Neural cell (in vitro differentiated cells): Measurements from ENCODE around the gene KIAA0586. TPM values are rescaled to one million over a fixed set of nuclear protein-coding genes. Genes with fewer than 3 reads are reported as not detected.
"Not testable (repeated sequence)": the region's sequence is repeated elsewhere in the genome, so short reads cannot be mapped to it uniquely, and the experiment has no call there.

Source experiments
- H2AFZ ChIP-seq: fragments of 200-600, 300-800 bp; sonication (generic), shearing (Covaris generic); 2 replicates; pipeline ENCODE4 v1.6.0; 2014; ENCODE audit warnings: low read depth, mild to moderate bottlenecking, antibody characterized with exemption, low read length, moderate library complexity
- H3F3A ChIP-seq: fragments of 200-600 bp; shearing (Covaris generic); 2 replicates; pipeline ENCODE4 v1.6.1; 2016; ENCODE audit warnings: mild to moderate bottlenecking, moderate library complexity, mixed read lengths, antibody characterized with exemption, low read length; ENCODE audit not compliant: insufficient read depth, poor library complexity, severe bottlenecking
- H3K27ac ChIP-seq: fragments of 200-600, 300-800 bp; sonication (generic), shearing (Covaris generic); 2 replicates; pipeline ENCODE4 v1.5.1; 2014; ENCODE audit warnings: mild to moderate bottlenecking, low read length, moderate library complexity
- H3K27me3 ChIP-seq: fragments of 300-800, 200-600 bp; sonication (generic), shearing (Covaris generic); 2 replicates; pipeline ENCODE4 v1.6.0; 2014; ENCODE audit warnings: mild to moderate bottlenecking, low read depth, low read length, moderate library complexity; ENCODE audit not compliant: insufficient read depth
- H3K36me3 ChIP-seq: fragments of 300-800, 200-600 bp; sonication (generic), shearing (Covaris generic); 2 replicates; pipeline ENCODE4 v1.5.1; 2014; ENCODE audit warnings: mild to moderate bottlenecking, antibody characterized with exemption, low read length, moderate library complexity; ENCODE audit not compliant: insufficient read depth
- H3K4me2 ChIP-seq: fragments of 300-800, 200-600 bp; sonication (generic), shearing (Covaris generic); 2 replicates; pipeline ENCODE4 v1.6.0; 2014; ENCODE audit warnings: mild to moderate bottlenecking, low read length
- H3K4me3 ChIP-seq: fragments of 300-800, 200-600 bp; sonication (generic), shearing (Covaris generic); 2 replicates; pipeline ENCODE4 v1.5.1; 2014; ENCODE audit warnings: mild to moderate bottlenecking, low read length, moderate library complexity
- H3K79me2 ChIP-seq: fragments of 200-600 bp; shearing (Covaris generic); replicated peaks from 2 replicates; pipeline ENCODE4 v1.6.0; 2014; ENCODE audit warnings: mild to moderate bottlenecking, low read length, moderate library complexity; ENCODE audit not compliant: insufficient read depth
- H3K9ac ChIP-seq: fragments of 300-800, 200-600 bp; sonication (generic), shearing (Covaris generic); 2 replicates; pipeline ENCODE4 v1.6.1; 2016; ENCODE audit warnings: mild to moderate bottlenecking, low read length, mixed read lengths
- H3K9me2 ChIP-seq: fragments of 200-600 bp; shearing (Covaris generic); 2 replicates; pipeline ENCODE4 v1.6.1; 2016; ENCODE audit warnings: mild to moderate bottlenecking, low read length, mixed read lengths; ENCODE audit not compliant: insufficient read depth
- H3K9me3 ChIP-seq: fragments of 200-600, 300-800 bp; sonication (generic), shearing (Covaris generic); 2 replicates; pipeline ENCODE4 v1.6.1; 2016; ENCODE audit warnings: mild to moderate bottlenecking, mixed run types, low read length, moderate library complexity, mixed read lengths
- H4K20me1 ChIP-seq: fragments of 200-600 bp; shearing (Covaris generic); 2 replicates; pipeline ENCODE4 v1.6.1; 2016; ENCODE audit warnings: mild to moderate bottlenecking, mixed run types; ENCODE audit not compliant: insufficient read depth
- EP300 ChIP-seq: fragments of 450-650 bp; conservative IDR thresholded peaks from 2 replicates; pipeline ENCODE4 v1.6.1; 2014; ENCODE audit warnings: antibody characterized with exemption, mild to moderate bottlenecking, moderate library complexity; ENCODE audit not compliant: poor library complexity, severe bottlenecking
- EZH2 ChIP-seq: fragments of 200-600, 300-800 bp; shearing (Covaris generic), sonication (generic); IDR thresholded peaks from 2 replicates; pipeline ENCODE4 v1.6.1; 2014; ENCODE audit warnings: antibody characterized with exemption, low read length, borderline replicate concordance, mild to moderate bottlenecking; ENCODE audit not compliant: insufficient read depth, poor library complexity, severe bottlenecking
- MXI1 ChIP-seq: fragments of 450-650 bp; conservative IDR thresholded peaks from 2 replicates; pipeline ENCODE4 v1.6.1; 2014; ENCODE audit warnings: antibody characterized with exemption, mild to moderate bottlenecking; ENCODE audit not compliant: poor library complexity, severe bottlenecking
- POLR2AphosphoS5 ChIP-seq: IDR thresholded peaks from 2 replicates; pipeline ENCODE4 v1.6.1; 2012
- RAD21 ChIP-seq: fragments of 450-650 bp; conservative IDR thresholded peaks from 2 replicates; pipeline ENCODE4 v1.6.1; 2014; ENCODE audit warnings: antibody characterized with exemption, mild to moderate bottlenecking, moderate library complexity
- SMC3 ChIP-seq: fragments of 450-650 bp; conservative IDR thresholded peaks from 2 replicates; pipeline ENCODE4 v1.6.1; 2014; ENCODE audit warnings: antibody characterized with exemption, mild to moderate bottlenecking, moderate library complexity; ENCODE audit not compliant: poor library complexity
- TAF1 ChIP-seq: IDR thresholded peaks from 2 replicates; pipeline ENCODE4 v1.6.1; 2012; ENCODE audit warnings: low read depth
- polyA plus RNA-seq: library from polyadenylated mRNA; depleted of rRNA; stranded (reverse); fragments of >200 nt; gene quantifications from 2 replicates; pipeline ENCODE4 v1.2.3, GENCODE V29; 2014
- TF ChIP-seq, protein P1 (sequence below): fragments of 450-650 bp; IDR thresholded peaks from 2 replicates; pipeline ENCODE4 v1.5.1; 2014; ENCODE audit warnings: antibody characterized with exemption, mild to moderate bottlenecking, moderate library complexity; ENCODE audit not compliant: poor library complexity, severe bottlenecking
- TF ChIP-seq, protein P2 (sequence below): IDR thresholded peaks from 2 replicates; pipeline ENCODE4 v1.6.1; 2012; ENCODE audit warnings: borderline replicate concordance

Gene KIAA0586
- polyA plus RNA-seq, 1 donor from 2014 or later: 8.0 TPM

DNA sequence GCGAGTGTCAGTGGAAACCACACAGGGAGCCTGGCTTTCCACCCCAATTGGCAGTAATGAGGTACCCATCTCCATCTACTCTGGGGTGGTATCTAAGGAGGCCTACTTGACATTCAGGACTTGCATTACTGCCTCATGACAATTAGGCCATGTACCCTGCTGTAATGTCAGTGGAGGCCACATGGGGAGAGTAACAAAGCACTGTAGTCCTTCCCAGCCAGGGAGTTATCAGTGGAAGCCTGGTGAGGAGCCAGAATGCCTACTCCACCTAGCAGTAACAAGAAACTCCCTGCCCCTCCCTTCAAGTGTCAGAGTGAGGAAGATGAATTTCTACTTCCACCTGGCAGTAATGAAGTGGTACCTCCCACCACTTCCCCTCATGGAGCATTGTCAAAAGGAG, 12.7 kb upstream of the KIAA0586 start:
- Histone ChIP-seq H3K27ac (no peak overlapping the region), H3K4me2 (no peak overlapping the region), H2AFZ (no peak overlapping the region), H3F3A (no peaks in the 10 kb centered on the region), H3K9ac (no peak overlapping the region), H3K79me2 (peaks cover 4% of the 10 kb centered on the region), H3K9me3 (no peaks in the 10 kb centered on the region), H3K9me2 (no peaks in the 10 kb centered on the region), H4K20me1 (no peaks in the 10 kb centered on the region), H3K36me3 (peaks cover 2% of the 10 kb centered on the region), H3K4me3 (no peak overlapping the region), H3K27me3 (no peaks in the 10 kb centered on the region)
- TF ChIP-seq EP300: no peak
- TF ChIP-seq, protein P1, sequence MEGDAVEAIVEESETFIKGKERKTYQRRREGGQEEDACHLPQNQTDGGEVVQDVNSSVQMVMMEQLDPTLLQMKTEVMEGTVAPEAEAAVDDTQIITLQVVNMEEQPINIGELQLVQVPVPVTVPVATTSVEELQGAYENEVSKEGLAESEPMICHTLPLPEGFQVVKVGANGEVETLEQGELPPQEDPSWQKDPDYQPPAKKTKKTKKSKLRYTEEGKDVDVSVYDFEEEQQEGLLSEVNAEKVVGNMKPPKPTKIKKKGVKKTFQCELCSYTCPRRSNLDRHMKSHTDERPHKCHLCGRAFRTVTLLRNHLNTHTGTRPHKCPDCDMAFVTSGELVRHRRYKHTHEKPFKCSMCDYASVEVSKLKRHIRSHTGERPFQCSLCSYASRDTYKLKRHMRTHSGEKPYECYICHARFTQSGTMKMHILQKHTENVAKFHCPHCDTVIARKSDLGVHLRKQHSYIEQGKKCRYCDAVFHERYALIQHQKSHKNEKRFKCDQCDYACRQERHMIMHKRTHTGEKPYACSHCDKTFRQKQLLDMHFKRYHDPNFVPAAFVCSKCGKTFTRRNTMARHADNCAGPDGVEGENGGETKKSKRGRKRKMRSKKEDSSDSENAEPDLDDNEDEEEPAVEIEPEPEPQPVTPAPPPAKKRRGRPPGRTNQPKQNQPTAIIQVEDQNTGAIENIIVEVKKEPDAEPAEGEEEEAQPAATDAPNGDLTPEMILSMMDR: no peak
- TF ChIP-seq EZH2: no peak
- no peak for TF ChIP-seq MXI1
- TF ChIP-seq, protein P2, sequence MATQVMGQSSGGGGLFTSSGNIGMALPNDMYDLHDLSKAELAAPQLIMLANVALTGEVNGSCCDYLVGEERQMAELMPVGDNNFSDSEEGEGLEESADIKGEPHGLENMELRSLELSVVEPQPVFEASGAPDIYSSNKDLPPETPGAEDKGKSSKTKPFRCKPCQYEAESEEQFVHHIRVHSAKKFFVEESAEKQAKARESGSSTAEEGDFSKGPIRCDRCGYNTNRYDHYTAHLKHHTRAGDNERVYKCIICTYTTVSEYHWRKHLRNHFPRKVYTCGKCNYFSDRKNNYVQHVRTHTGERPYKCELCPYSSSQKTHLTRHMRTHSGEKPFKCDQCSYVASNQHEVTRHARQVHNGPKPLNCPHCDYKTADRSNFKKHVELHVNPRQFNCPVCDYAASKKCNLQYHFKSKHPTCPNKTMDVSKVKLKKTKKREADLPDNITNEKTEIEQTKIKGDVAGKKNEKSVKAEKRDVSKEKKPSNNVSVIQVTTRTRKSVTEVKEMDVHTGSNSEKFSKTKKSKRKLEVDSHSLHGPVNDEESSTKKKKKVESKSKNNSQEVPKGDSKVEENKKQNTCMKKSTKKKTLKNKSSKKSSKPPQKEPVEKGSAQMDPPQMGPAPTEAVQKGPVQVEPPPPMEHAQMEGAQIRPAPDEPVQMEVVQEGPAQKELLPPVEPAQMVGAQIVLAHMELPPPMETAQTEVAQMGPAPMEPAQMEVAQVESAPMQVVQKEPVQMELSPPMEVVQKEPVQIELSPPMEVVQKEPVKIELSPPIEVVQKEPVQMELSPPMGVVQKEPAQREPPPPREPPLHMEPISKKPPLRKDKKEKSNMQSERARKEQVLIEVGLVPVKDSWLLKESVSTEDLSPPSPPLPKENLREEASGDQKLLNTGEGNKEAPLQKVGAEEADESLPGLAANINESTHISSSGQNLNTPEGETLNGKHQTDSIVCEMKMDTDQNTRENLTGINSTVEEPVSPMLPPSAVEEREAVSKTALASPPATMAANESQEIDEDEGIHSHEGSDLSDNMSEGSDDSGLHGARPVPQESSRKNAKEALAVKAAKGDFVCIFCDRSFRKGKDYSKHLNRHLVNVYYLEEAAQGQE: no peak
- TF ChIP-seq POLR2AphosphoS5: no peak
- no peak for TF ChIP-seq RAD21
- no peak for TF ChIP-seq TAF1
- no peak for TF ChIP-seq SMC3

DNA sequence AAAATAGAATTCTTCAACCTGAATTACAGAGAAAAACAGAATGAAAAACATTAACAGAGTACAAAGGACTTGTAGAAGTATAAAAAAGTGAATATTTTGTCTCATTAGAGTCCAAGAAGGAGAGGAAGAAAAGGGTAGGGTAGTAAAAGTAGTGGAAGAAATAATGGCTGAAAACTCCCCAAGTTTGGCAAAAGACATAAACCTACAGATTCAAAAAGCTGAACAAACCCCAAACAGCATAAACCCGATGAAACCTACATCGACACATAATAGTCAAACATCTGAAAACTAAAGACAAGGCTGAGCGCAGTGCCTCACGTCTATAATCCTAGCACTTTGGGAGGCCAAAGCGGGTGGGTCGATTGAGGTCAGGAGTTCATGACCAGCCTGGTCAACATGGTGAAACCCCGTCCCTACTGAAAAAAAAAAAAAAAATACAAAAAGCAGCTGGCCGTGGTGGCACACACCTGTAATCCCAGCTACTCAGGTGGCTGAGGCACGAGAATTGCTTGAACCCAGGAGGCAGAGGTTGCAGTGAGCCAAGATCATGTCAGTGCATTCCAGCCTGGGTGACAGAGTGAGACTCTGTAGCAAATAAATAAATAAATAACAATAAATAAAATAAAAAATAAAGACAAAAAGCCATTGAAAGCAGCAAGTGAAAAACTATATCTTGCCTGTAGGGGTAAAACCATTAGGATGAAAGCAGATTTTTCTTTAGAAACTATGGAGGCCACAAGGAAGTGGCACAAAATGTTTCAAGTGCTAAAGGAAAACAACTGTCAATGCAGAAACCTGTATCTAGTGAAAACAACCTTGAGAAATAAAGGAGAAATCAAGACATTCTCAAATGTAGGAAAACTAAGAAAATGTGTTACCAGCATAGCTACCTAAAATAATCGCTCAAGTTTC, 11.6 kb upstream of the KIAA0586 start:
- Histone ChIP-seq H3K27me3 (no peaks in the 10 kb centered on the region), H3K9me2 (no peaks in the 10 kb centered on the region), H3K79me2 (peaks cover 4% of the 10 kb centered on the region), H4K20me1 (no peaks in the 10 kb centered on the region), H3K9me3 (no peaks in the 10 kb centered on the region), H3K27ac (no peak overlapping the region), H3K9ac (no peak overlapping the region), H3K4me3 (no peak overlapping the region), H3F3A (no peaks in the 10 kb centered on the region), H2AFZ (no peak overlapping the region), H3K36me3 (peaks cover 2% of the 10 kb centered on the region), H3K4me2 (no peak overlapping the region)
- no peak for TF ChIP-seq EP300
- no peak for TF ChIP-seq MXI1

DNA sequence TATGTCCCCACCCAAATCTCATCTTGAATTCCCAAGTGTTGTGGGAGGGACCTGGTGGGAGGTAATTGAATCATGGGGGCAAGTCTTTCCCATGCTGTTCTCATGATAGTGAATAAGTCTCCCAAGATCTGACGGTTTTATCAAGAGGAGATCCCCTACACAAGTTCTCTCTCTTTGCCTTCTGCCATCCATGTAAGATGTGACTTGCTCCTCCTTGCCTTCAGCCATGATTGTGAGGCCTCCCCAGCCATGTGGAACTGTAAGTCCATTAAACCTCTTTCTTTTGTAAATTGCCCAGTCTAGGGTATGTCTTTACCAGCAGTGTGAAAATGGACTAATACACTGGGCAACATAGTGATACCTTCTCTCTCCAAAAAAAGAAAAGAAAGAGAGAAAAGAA, 10.6 kb upstream of the KIAA0586 start:
- H4K20me1 ChIP-seq, H2AFZ ChIP-seq, H3K27me3 ChIP-seq, H3K36me3 ChIP-seq, H3F3A ChIP-seq, H3K4me3 ChIP-seq, H3K9me3 ChIP-seq, H3K9me2 ChIP-seq, H3K79me2 ChIP-seq, H3K4me2 ChIP-seq, H3K9ac ChIP-seq, H3K27ac ChIP-seq: not testable (repeated sequence)
